OCI-LY3 (cell line): Measurements from ENCODE around the gene ITGA11.

Experiments
- CTCF ChIP-seq: fragments of 200-600, 300-600 bp; sonication (generic); IDR thresholded peaks from 2 replicates; pipeline ENCODE4 v1.5.1; 2014; ENCODE audit warnings: antibody characterized with exemption, low read length, low read depth
- EZH2phosphoT487 ChIP-seq: fragments of 200-600 bp; shearing (Covaris generic); IDR thresholded peaks from 2 replicates; pipeline ENCODE4 v1.6.1; 2018; ENCODE audit warnings: antibody characterized with exemption, mixed run types, low read depth

GRCh38 chr15:68305420-68305871 lies 126.5 kb downstream of the ITGA11 start:
- TF ChIP-seq CTCF = no peak
- no peak for TF ChIP-seq EZH2phosphoT487
